ENCODE measurements around the gene ETFDH. TPM values are rescaled to one million over a fixed set of nuclear protein-coding genes. Genes with fewer than 3 reads are reported as not detected.
"Not testable (repeated sequence)": the region's sequence is repeated elsewhere in the genome, so short reads cannot be mapped to it uniquely, and the experiment has no call there.

ETFDH gene
- total RNA-seq, 4 donors from 2014 or later = 26.4 to 68.9 (median 48.7) TPM

GRCh38 chr4:158754385-158755180 lies 82.5 kb downstream of the ETFDH start:
- DNase-seq (ENCODE audit: low spot score) (no peak), ATAC-seq (ENCODE audit: low FRiP score) (no peak)
- TF ChIP-seq CTCF (IDR thresholded peaks at IDR 0.05) = no peak

DNA sequence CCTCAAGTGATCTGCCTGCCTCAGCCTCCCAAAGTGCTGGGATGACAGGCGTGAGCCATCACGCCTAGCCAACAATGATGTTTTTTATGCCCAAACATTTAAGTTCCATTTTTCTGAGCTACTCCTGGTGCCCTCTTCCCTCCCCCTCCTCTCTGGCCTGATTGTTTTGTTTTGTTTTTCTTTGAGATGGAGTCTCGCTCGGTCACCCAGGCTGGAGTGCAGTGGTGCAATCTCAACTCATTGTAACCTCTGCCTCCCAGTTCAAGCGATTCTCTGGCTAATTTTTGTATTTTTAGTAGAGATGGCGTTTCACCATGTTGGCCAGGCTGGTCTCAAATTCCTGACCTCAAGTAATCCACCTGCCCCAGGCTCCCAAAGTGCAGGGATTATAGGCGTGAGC lies 83.7 kb downstream of the ETFDH start:
- not testable (repeated sequence) for DNase-seq (ENCODE audit: low spot score); ATAC-seq (ENCODE audit: low FRiP score)

DNA sequence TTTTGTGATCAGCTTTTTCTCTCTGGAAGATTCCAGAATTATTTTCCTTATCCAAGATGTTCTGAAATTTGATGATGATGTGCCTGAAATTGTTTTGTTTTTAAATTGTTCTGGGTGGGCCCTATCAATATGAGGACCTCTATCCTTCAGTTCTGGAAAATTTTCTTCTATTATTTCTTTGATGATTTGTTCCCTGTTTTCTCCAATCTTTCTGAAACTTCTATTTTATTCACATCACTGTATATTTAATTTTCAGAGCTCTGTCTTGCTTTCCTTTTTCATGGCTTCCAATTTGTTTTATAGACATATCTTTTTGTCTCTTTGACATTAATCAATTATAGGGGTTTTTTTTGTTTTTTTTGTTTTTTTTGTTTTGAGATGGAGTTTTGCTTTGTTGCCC lies 84.5 kb downstream of the ETFDH start:
- no peak for ATAC-seq (ENCODE audit: low FRiP score)
- no peak for DNase-seq (ENCODE audit: low spot score)
- TF ChIP-seq CTCF (IDR thresholded peaks at IDR 0.05) = no peak

DNA sequence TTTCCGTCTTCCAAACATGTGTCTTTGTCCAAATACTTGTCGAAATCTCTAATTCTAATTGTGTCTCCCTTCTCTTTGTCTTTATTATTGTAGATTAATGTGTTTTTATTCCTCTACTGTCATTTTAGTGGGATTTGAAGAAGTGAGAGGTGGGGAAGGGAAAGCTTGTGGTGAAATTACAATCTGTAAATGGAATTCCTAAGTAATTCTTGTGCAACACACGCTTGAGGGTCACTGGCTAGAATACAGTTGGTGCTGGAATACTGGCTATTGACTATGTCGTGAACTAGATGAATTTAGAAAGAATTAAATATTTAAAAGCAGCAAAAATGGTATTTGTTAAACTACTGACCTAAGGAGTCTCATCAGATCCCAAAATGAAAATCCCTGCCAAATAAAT lies 86.0 kb downstream of the ETFDH start:
- DNase-seq (ENCODE audit: low spot score) (no peak), ATAC-seq (ENCODE audit: low FRiP score) (no peak)
- no peak for TF ChIP-seq CTCF (IDR thresholded peaks at IDR 0.05)

DNA sequence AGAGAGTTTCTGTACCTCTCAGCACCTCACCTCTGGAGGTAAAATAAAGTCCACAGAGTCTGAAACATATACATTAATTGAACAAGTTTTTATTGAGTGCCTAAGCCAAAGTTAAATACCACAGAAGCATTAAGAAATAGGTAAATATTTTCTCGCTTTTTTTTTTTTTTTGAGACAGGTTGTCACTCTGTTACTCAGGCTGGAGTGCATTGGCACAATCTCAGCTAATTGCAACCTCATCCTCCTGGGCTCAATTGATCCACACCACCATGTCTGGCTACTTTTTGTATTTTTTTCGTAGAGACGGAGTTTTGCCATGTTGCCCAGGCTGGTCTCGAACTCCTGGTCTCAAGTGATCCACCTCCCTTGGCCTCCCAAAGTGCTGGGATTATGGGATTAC lies 86.6 kb downstream of the ETFDH start:
- DNase-seq (ENCODE audit: low spot score) (no peak), ATAC-seq (ENCODE audit: low FRiP score) (no peak)
- no peak for TF ChIP-seq CTCF (IDR thresholded peaks at IDR 0.05)

Small RNA genes lying within 50 kb of the gene (small RNA-seq; reads per million reads assigned to genes)
- gene RF00012 = not detected

Other genes starting within 250 kb of the ETFDH start
- gene RXFP1, start 150.4 kb upstream of the ETFDH start, total RNA-seq = under 1 TPM in 1 of 4 donors, not detected in 3; 0.13 TPM
- gene C4orf46, start 409 bp upstream of the ETFDH start, total RNA-seq = 1 to 10 TPM; 3.2 to 5.0 (median 3.4) TPM
- gene PPID, start 51.1 kb downstream of the ETFDH start, total RNA-seq = 10 to 100 TPM; 15.6 to 23.9 (median 20.4) TPM
- 100 to 1,000 TPM in 1 of 4 donors, 10 to 100 TPM in 3; 56.4 to 125 (median 73.4) TPM for gene FNIP2, start 96.7 kb downstream of the ETFDH start, total RNA-seq

Data from omental fat pad (tissue), 4 donors.